GM10248 (cell line): ENCODE results near the gene TXNDC17.

ENCODE experiments used
- CTCF ChIA-PET: fragments of 300-600 bp; sonication (Branson Sonifier 250); formaldehyde crosslinking; extraction: SDS; loops from one replicate; lab custom pipeline; 2021; ENCODE audit warnings: antibody characterized with exemption; lab: Yijun Ruan, JAX
- POLR2A ChIA-PET: fragments of 350-650 bp; sonication (Branson Sonifier 250); formaldehyde crosslinking; extraction: SDS; loops from one replicate; lab custom pipeline; 2020; ENCODE audit warnings: antibody characterized with exemption; lab: Yijun Ruan, JAX
- DNase-seq: peaks from one replicate; pipeline ENCODE4 v3.0.0; 2012; ENCODE audit errors: extremely low spot score
- TF ChIP-seq, protein P1 (sequence below): IDR thresholded peaks from 2 replicates; pipeline ENCODE4 v1.5.1; 2012; ENCODE audit warnings: mild to moderate bottlenecking, low read depth; ENCODE audit errors: extremely low read depth, missing control alignments, control extremely low read depth

TXNDC17 gene

DNA sequence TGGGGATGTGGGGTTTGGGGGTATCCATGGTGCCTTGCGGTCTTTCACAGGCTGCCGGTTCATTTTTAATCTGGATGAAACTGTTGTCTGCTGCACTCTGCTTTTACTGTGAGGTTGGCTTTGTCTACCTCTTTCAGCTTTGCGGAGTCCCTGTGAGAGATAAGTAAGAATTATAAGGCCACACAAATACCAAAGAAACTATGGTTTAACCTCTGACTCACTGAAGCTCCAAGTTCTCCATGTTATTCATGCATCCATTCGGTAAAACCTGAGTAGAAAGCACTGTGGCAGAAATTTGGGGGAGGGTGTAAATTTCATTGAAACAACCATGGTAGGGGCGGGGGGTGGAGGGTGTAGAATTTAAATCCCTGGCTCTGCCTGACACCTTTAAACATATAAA, 30.8 kb upstream of the TXNDC17 start:
- POLR2A ChIA-PET, result no interaction called here
- DNase-seq, result no peak
- TF ChIP-seq, protein P1, sequence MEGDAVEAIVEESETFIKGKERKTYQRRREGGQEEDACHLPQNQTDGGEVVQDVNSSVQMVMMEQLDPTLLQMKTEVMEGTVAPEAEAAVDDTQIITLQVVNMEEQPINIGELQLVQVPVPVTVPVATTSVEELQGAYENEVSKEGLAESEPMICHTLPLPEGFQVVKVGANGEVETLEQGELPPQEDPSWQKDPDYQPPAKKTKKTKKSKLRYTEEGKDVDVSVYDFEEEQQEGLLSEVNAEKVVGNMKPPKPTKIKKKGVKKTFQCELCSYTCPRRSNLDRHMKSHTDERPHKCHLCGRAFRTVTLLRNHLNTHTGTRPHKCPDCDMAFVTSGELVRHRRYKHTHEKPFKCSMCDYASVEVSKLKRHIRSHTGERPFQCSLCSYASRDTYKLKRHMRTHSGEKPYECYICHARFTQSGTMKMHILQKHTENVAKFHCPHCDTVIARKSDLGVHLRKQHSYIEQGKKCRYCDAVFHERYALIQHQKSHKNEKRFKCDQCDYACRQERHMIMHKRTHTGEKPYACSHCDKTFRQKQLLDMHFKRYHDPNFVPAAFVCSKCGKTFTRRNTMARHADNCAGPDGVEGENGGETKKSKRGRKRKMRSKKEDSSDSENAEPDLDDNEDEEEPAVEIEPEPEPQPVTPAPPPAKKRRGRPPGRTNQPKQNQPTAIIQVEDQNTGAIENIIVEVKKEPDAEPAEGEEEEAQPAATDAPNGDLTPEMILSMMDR, result no peak
- CTCF ChIA-PET, result no interaction called here

GRCh38 chr17:6611231-6611630, 29.6 kb upstream of the TXNDC17 start:
- no peak for DNase-seq
- POLR2A ChIA-PET, result no interaction called here
- CTCF ChIA-PET, result no interaction called here

DNA sequence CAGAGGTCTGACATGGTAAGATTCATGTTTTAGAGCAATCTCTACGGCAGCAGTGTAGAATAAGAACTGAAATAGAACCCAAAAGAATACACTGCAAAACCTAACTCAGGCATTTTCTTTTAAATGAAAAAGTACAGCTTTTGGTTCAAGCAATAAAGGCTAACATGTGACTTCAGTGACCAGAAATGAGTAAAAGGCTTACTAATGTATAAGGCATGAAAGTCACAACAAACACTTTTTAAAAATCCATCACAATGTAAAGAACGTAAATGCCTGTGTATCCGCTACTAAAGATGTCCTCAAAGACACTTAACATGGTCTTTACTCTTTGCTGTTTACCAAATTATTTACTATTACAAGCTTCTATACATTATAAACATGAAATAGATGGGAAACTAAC, 16.9 kb upstream of the TXNDC17 start:
- ChIA-PET POLR2A (no interaction called here), CTCF (interaction anchor here (1.4 to 1.7 kb wide), 2 partner anchors 11 to 17 kb away, joined by 3 to 5 read pairs; no protein-coding TSS in a partner anchor)
- DNase-seq, result no peak
- TF ChIP-seq, protein P1, result no peak

More at GRCh38 chr17:6611231-6611630, 29.6 kb upstream of the TXNDC17 start:
- TF ChIP-seq, protein P1, result no peak

DNA sequence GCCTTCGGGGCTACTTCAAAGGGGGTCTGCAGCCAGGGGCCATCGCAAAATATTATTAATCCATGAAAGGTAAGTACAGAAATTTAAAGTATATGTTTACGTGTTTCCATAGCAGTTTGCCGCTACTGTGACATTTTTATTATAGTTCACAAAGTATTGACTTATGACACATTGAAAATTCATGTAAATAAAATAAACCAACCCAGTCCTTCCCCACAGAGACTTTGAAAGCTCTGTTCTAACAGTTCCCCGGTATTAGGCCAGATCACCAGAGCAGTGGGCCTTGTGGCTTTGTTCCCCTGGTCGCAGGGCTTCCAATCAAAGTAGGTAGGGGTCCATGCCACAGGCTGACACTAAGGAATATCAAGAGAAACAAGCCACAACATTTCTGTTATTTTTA, 14.2 kb upstream of the TXNDC17 start:
- ChIA-PET POLR2A (no interaction called here), CTCF (interaction anchor here (1.5 kb wide), 1 partner anchor 19 kb away, joined by 3 read pairs; no protein-coding TSS in a partner anchor)
- no peak for DNase-seq
- TF ChIP-seq, protein P1, result no peak

GRCh38 chr17:6627019-6627418, 13.8 kb upstream of the TXNDC17 start:
- ChIA-PET CTCF (interaction anchor here (1.5 kb wide), 1 partner anchor 19 kb away, joined by 3 read pairs; no protein-coding TSS in a partner anchor), POLR2A (no interaction called here)
- no peak for DNase-seq
- TF ChIP-seq, protein P1, result no peak

GRCh38 chr17:6630390-6630789, 10.5 kb upstream of the TXNDC17 start:
- no peak for DNase-seq
- POLR2A ChIA-PET, result no interaction called here
- TF ChIP-seq, protein P1, result no peak
- CTCF ChIA-PET, result no interaction called here
